Endothelial cell of umbilical vein (primary cell): Measurements from ENCODE around the gene TAS1R3. TPM values are rescaled to one million over a fixed set of nuclear protein-coding genes. Genes with fewer than 3 reads are reported as not detected.

Experiments
- BruUV-seq: library from RNA; stranded (reverse); fragments of 400-500 nt; replicated peaks from 2 replicates; lab custom pipeline; 2021; lab: Mats Ljungman, UMichigan
- CTCF ChIA-PET: fragments of 300-600, 350-600 bp; sonication (Branson Sonifier 250); formaldehyde crosslinking; loops from one replicate; lab custom pipeline; 2021; ENCODE audit warnings: antibody characterized with exemption, inconsistent platforms; lab: Charles Lee
- POLR2A ChIA-PET: fragments of 300-600, 350-600 bp; sonication (Branson Sonifier 250); formaldehyde crosslinking; loops from one replicate; lab custom pipeline; 2021; ENCODE audit warnings: antibody characterized with exemption, inconsistent platforms; lab: Charles Lee
- DNase-seq: peaks from one replicate; pipeline ENCODE4 v3.0.0-alpha.2; 2011; ENCODE audit warnings: low read depth, low spot score
- FAIRE-seq: peaks from 2 replicates; lab custom pipeline; 2011; peaks lifted over from hg19 to GRCh38; lab: Jason Lieb, UNC
- H2AFZ ChIP-seq: 2 replicates; pipeline ENCODE4 v1.6.0; 2012; ENCODE audit warnings: low read depth, low read length, control low read depth, inconsistent platforms
- H3K27ac ChIP-seq: 2 replicates; pipeline ENCODE4 v1.5.1; 2011; ENCODE audit warnings: low read depth, mild to moderate bottlenecking, control low read depth, low read length, moderate library complexity; ENCODE audit not compliant: insufficient read depth
- H3K27me3 ChIP-seq, 2 experiments: 2 replicates each; pipeline versions ENCODE4 v1.6.0 to v1.6.1; 2011; ENCODE audit warnings: low read length in 2 of 2, mixed read lengths in 1 of 2; ENCODE audit not compliant: control insufficient read depth in 2 of 2, insufficient read depth in 2 of 2
- H3K36me3 ChIP-seq, 2 experiments: 2 replicates in 1 of 2; 3 replicates in 1 of 2; pipeline ENCODE4 v1.5.1; 2011; ENCODE audit warnings: low read length in 2 of 2, mild to moderate bottlenecking in 1 of 2, moderate library complexity in 1 of 2; ENCODE audit not compliant: control insufficient read depth in 2 of 2, insufficient read depth in 2 of 2; ENCODE audit errors: extremely low read depth in 1 of 2
- H3K4me1 ChIP-seq: 3 replicates; pipeline ENCODE4 v1.5.1; 2011; ENCODE audit warnings: mild to moderate bottlenecking, low read length; ENCODE audit not compliant: control insufficient read depth, insufficient read depth; ENCODE audit errors: extremely low read depth
- H3K4me2 ChIP-seq: 2 replicates; pipeline ENCODE4 v1.6.1; 2011; ENCODE audit warnings: low read length, control low read depth, mixed read lengths; ENCODE audit not compliant: insufficient read depth
- H3K4me3 ChIP-seq, 3 experiments: fragments of 200-600 bp in 1 of 3; sonication (generic), shearing (Covaris generic) in 1 of 3; replicated peaks in 1 of 3; 2 replicates each; pipeline ENCODE4 v1.5.1; 2011 to 2016; ENCODE audit warnings: control low read depth in 3 of 3, low read length in 3 of 3, mild to moderate bottlenecking in 2 of 3, inconsistent platforms in 1 of 3, low read depth in 1 of 3, moderate library complexity in 1 of 3; ENCODE audit not compliant: insufficient read depth in 1 of 3
- H3K79me2 ChIP-seq: 2 replicates; pipeline ENCODE4 v1.6.0; 2012; ENCODE audit warnings: low read length, inconsistent platforms; ENCODE audit not compliant: control insufficient read depth, insufficient read depth
- H3K9ac ChIP-seq: replicated peaks from 2 replicates; pipeline ENCODE3; 2011; ENCODE audit warnings: low read length, control low read depth; ENCODE audit not compliant: insufficient read depth; ENCODE audit errors: extremely low read depth
- H3K9me1 ChIP-seq: replicated peaks from 3 replicates; pipeline ENCODE4 v1.6.0; 2011; ENCODE audit warnings: mild to moderate bottlenecking, low read length; ENCODE audit not compliant: control insufficient read depth, insufficient read depth; ENCODE audit errors: extremely low read depth
- H3K9me3 ChIP-seq: replicated peaks from 2 replicates; pipeline ENCODE4 v1.5.1; 2012; ENCODE audit warnings: low read length, inconsistent platforms; ENCODE audit not compliant: control insufficient read depth, insufficient read depth
- H4K20me1 ChIP-seq: replicated peaks from 2 replicates; pipeline ENCODE3; 2011; ENCODE audit warnings: mild to moderate bottlenecking, low read length; ENCODE audit not compliant: control insufficient read depth, insufficient read depth; ENCODE audit errors: extremely low read depth
- CTCF ChIP-seq, 2 donors: IDR thresholded peaks; 1 replicate in 1 of 2; 2 replicates in 1 of 2; pipeline ENCODE4 v1.5.1; 2011; ENCODE audit warnings: low read length in 2 of 2, mild to moderate bottlenecking in 2 of 2, moderate library complexity in 2 of 2, control low read depth in 1 of 2, inconsistent platforms in 1 of 2, low read depth in 1 of 2; ENCODE audit not compliant: insufficient read depth in 1 of 2; ENCODE audit errors: extremely low read depth in 1 of 2
- EZH2 ChIP-seq: IDR thresholded peaks from 2 replicates; pipeline ENCODE4 v1.6.1; 2012; ENCODE audit warnings: borderline replicate concordance, low read depth, mild to moderate bottlenecking, moderate library complexity, low read length, inconsistent platforms; ENCODE audit not compliant: severe bottlenecking
- MAX ChIP-seq: IDR thresholded peaks from 2 replicates; pipeline ENCODE4 v1.6.1; 2011; ENCODE audit not compliant: insufficient read depth, insufficient read length
- MYC ChIP-seq: IDR thresholded peaks from one replicate; pipeline ENCODE4 v1.6.1; 2011; ENCODE audit warnings: mild to moderate bottlenecking, low read depth, low read length
- POLR2AphosphoS5 ChIP-seq: IDR thresholded peaks from 2 replicates; pipeline ENCODE4 v1.6.1; 2012; ENCODE audit warnings: low read depth, mild to moderate bottlenecking, control low read depth, low read length, moderate library complexity; ENCODE audit not compliant: insufficient read depth
- dilution Hi-C: fragments of 300-500 bp; cut with MboI; formaldehyde crosslinking; loops from one replicate; pipeline ENCODE4 v1.15.0; 2019; ENCODE audit warnings: low sequenced_read_pairs; ENCODE audit not compliant: extremely low pct_ligation_motif_present
- intact Hi-C: fragments of 100-400 bp; cut with micrococcal nuclease; formaldehyde crosslinking; loops from one replicate; pipeline ENCODE4 v1.10.0; 2022
- polyA plus RNA-seq, 4 experiments: library from polyadenylated mRNA; depleted of rRNA in 3 of 4; stranded (reverse) in 3 of 4; unstranded in 1 of 4; fragments of >200 nt; gene quantifications; 2 replicates each; pipeline versions ENCODE4 v1.2.1 to v1.2.3, GENCODE V29; 2011 to 2012; ENCODE audit warnings: missing spikeins in 1 of 4
- total RNA-seq: library from RNA; stranded (reverse); gene quantifications from 2 replicates; pipeline ENCODE4 v1.2.3, GENCODE V29; 2021

The TAS1R3 gene
- total and polyA plus RNA-seq, 2 donors (not counting 3 experiments of a cell fraction or from before 2014, with no cell fraction given): 0.26 to 0.38 TPM

GRCh38 chr1:1295154-1295923 is 35.7 kb upstream of the TAS1R3 start:
- POLR2A ChIA-PET: no interaction called here

GRCh38 chr1:1296070-1297061 is 34.7 kb upstream of the TAS1R3 start:
- no peak overlapping the region for H3K27ac ChIP-seq
- H3K4me1 ChIP-seq: no peaks in the 10 kb centered on the region
- BruUV-seq: no TSS peak
- CTCF ChIA-PET: no interaction called here
- no peak overlapping the region for H3K4me3 ChIP-seq
- no peak overlapping the region for H2AFZ ChIP-seq
- no peaks in the 10 kb centered on the region for H3K27me3 ChIP-seq
- intact Hi-C loops (no loop called here), dilution Hi-C loops (no loop called here)
- no peak for DNase-seq
- TF ChIP-seq MYC (no peak), EZH2 (no peak), CTCF (IDR thresholded peaks at IDR 0.05; ENCODE audit: extremely low read depth in 1 of 2, insufficient read depth in 1 of 2, low read depth in 1 of 2, low read length in 2 of 2) (no peak), MAX (no peak), POLR2AphosphoS5 (no peak)
- POLR2A ChIA-PET: no interaction called here
- no peaks in the 10 kb centered on the region for H3K36me3 ChIP-seq
- H4K20me1 ChIP-seq: no peaks in the 10 kb centered on the region
- no peaks in the 10 kb centered on the region for H3K9me1 ChIP-seq
- no peaks in the 10 kb centered on the region for H3K79me2 ChIP-seq
- no peaks in the 10 kb centered on the region for H3K9me3 ChIP-seq
- no peak for FAIRE-seq
- H3K4me2 ChIP-seq: no peak overlapping the region
- no peak overlapping the region for H3K9ac ChIP-seq

More at GRCh38 chr1:1295154-1295923, 35.7 kb upstream of the TAS1R3 start:
- Histone ChIP-seq H3K9me1 (no peaks in the 10 kb centered on the region), H3K9ac (no peak overlapping the region), H2AFZ (no peak overlapping the region), H3K4me2 (no peak overlapping the region), H3K27me3 (no peaks in the 10 kb centered on the region), H4K20me1 (no peaks in the 10 kb centered on the region), H3K9me3 (no peaks in the 10 kb centered on the region), H3K27ac (no peak overlapping the region), H3K36me3 (no peaks in the 10 kb centered on the region), H3K4me1 (no peaks in the 10 kb centered on the region), H3K4me3 (no peak overlapping the region), H3K79me2 (no peaks in the 10 kb centered on the region)
- FAIRE-seq: no peak
- intact Hi-C loops: no loop called here
- dilution Hi-C loops: no loop called here
- no TSS peak for BruUV-seq
- DNase-seq: no peak
- TF ChIP-seq POLR2AphosphoS5: no peak
- CTCF ChIA-PET: interaction anchor here (5.5 kb wide), 1 partner anchor 175 kb away, joined by 286 read pairs; no protein-coding TSS in a partner anchor
